Measurements from ENCODE around the gene RBBP7. TPM values are rescaled to one million over a fixed set of nuclear protein-coding genes. Genes with fewer than 3 reads are reported as not detected.
A peak's percentile ranks its signal among the peaks of the same experiment; 100 is the strongest.

The RBBP7 gene
- polyA plus RNA-seq, 12 donors, result 96.2 to 213 (median 176) TPM; not detected in 1

- no peak for DNase-seq
Measured at GRCh38 chrX:16836371-16836770, 33.8 kb downstream of the RBBP7 start.

GRCh38 chrX:16834806-16835205, 35.4 kb downstream of the RBBP7 start:
- DNase-seq, result no peak

- DNase-seq, result no peak
Measured at GRCh38 chrX:16832301-16832700, 37.9 kb downstream of the RBBP7 start.

GRCh38 chrX:16828124-16828908, 41.8 kb downstream of the RBBP7 start:
- peak; percentile 35 for DNase-seq

GRCh38 chrX:16827225-16827624, 42.9 kb downstream of the RBBP7 start:
- no peak for DNase-seq

- DNase-seq, result peak; percentile 37
Measured at GRCh38 chrX:16826207-16826606, 44.0 kb downstream of the RBBP7 start.

- DNase-seq, result no peak
Measured at GRCh38 chrX:16825264-16826035, 44.7 kb downstream of the RBBP7 start.

GRCh38 chrX:16822723-16823122, 47.4 kb downstream of the RBBP7 start:
- no peak for DNase-seq

- no peak for DNase-seq
Measured at GRCh38 chrX:16819634-16820033, 50.5 kb downstream of the RBBP7 start.

- no peak for DNase-seq
Measured at GRCh38 chrX:16814597-16814996, 55.6 kb downstream of the RBBP7 start.

GRCh38 chrX:16807976-16808542, 62.1 kb downstream of the RBBP7 start:
- no peak for DNase-seq

GRCh38 chrX:16807548-16807947, 62.6 kb downstream of the RBBP7 start:
- no peak for DNase-seq

GRCh38 chrX:16804923-16805464, 65.2 kb downstream of the RBBP7 start:
- no peak for DNase-seq

GRCh38 chrX:16797841-16798240, 72.3 kb downstream of the RBBP7 start:
- no peak for DNase-seq

GRCh38 chrX:16797358-16797757, 72.8 kb downstream of the RBBP7 start:
- DNase-seq, result no peak

GRCh38 chrX:16796298-16796697, 73.9 kb downstream of the RBBP7 start:
- DNase-seq, result no peak

Other genes starting within 250 kb of the RBBP7 start
- not detected for gene S100G, start 220.2 kb downstream of the RBBP7 start, polyA plus RNA-seq (ENCODE audit: insufficient read length in 12 of 12)
- gene CTPS2, start 157.7 kb downstream of the RBBP7 start, polyA plus RNA-seq (ENCODE audit: insufficient read length in 12 of 12), result 10 to 100 TPM in 11 of 12 donors, not detected in 1; 13.2 to 28.0 (median 18.9) TPM
- 10 to 100 TPM; 13.7 to 67.8 (median 17.5) TPM for gene SYAP1, start 150.8 kb downstream of the RBBP7 start, polyA plus RNA-seq (ENCODE audit: insufficient read length in 12 of 12)
- gene TXLNG, start 83.9 kb downstream of the RBBP7 start, polyA plus RNA-seq (ENCODE audit: insufficient read length in 12 of 12), result 10 to 100 TPM in 4 of 12 donors, 1 to 10 TPM in 7, not detected in 1; 7.9 to 14.2 (median 9.7) TPM
- gene REPS2, start 76.3 kb upstream of the RBBP7 start, polyA plus RNA-seq (ENCODE audit: insufficient read length in 12 of 12), result 10 to 100 TPM in 4 of 12 donors, 1 to 10 TPM in 7, not detected in 1; 6.7 to 18.9 (median 9.8) TPM